KG1 (cell line): Measurements from ENCODE around the gene PPIB.
"Not testable (repeated sequence)": the region's sequence is repeated elsewhere in the genome, so short reads cannot be mapped to it uniquely, and the experiment has no call there.

Experiments used
- DNase-seq: peaks from one replicate; lab custom pipeline; 2025; lab: John Stamatoyannopoulos, UW

PPIB gene

GRCh38 chr15:64141798-64142512 is 20.9 kb downstream of the PPIB start:
- DNase-seq: no peak

- no peak for DNase-seq
Observed at GRCh38 chr15:64138331-64138941, 24.4 kb downstream of the PPIB start.

- no peak for DNase-seq
Observed at GRCh38 chr15:64137226-64137833, 25.5 kb downstream of the PPIB start.

GRCh38 chr15:64136347-64136746 is 26.5 kb downstream of the PPIB start:
- DNase-seq: no peak

- no peak for DNase-seq
Observed at GRCh38 chr15:64134345-64134829, 28.4 kb downstream of the PPIB start.

- DNase-seq: no peak
Observed at GRCh38 chr15:64133623-64134344, 29.0 kb downstream of the PPIB start.

GRCh38 chr15:64132217-64132616 is 30.6 kb downstream of the PPIB start:
- DNase-seq: no peak

- DNase-seq: no peak
Observed at GRCh38 chr15:64131547-64131946, 31.3 kb downstream of the PPIB start.

- no peak for DNase-seq
Observed at GRCh38 chr15:64130159-64130558, 32.7 kb downstream of the PPIB start.

- no peak for DNase-seq
Observed at GRCh38 chr15:64127521-64128270, 35.1 kb downstream of the PPIB start.

GRCh38 chr15:64125978-64126377 is 36.8 kb downstream of the PPIB start:
- DNase-seq: no peak

- no peak for DNase-seq
Observed at GRCh38 chr15:64122936-64123351, 39.9 kb downstream of the PPIB start.

GRCh38 chr15:64122444-64122843 is 40.4 kb downstream of the PPIB start:
- no peak for DNase-seq

GRCh38 chr15:64121614-64122013 is 41.2 kb downstream of the PPIB start:
- DNase-seq: no peak

- not testable (repeated sequence) for DNase-seq
Observed at GRCh38 chr15:64120322-64120721, 42.5 kb downstream of the PPIB start.

- no peak for DNase-seq
Observed at GRCh38 chr15:64117759-64118487, 44.9 kb downstream of the PPIB start.

- DNase-seq: no peak
Observed at GRCh38 chr15:64112904-64113303, 49.9 kb downstream of the PPIB start.

- no peak for DNase-seq
Observed at GRCh38 chr15:64112073-64112772, 50.6 kb downstream of the PPIB start.

- DNase-seq: no peak
Observed at GRCh38 chr15:64111679-64112050, 51.2 kb downstream of the PPIB start.

- DNase-seq: no peak
Observed at GRCh38 chr15:64110950-64111678, 51.7 kb downstream of the PPIB start.
